ENCODE data around the gene B9D2.
"Not testable (repeated sequence)": the region's sequence is repeated elsewhere in the genome, so short reads cannot be mapped to it uniquely, and the experiment has no call there.

The B9D2 gene, protein sequence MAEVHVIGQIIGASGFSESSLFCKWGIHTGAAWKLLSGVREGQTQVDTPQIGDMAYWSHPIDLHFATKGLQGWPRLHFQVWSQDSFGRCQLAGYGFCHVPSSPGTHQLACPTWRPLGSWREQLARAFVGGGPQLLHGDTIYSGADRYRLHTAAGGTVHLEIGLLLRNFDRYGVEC

DNA sequence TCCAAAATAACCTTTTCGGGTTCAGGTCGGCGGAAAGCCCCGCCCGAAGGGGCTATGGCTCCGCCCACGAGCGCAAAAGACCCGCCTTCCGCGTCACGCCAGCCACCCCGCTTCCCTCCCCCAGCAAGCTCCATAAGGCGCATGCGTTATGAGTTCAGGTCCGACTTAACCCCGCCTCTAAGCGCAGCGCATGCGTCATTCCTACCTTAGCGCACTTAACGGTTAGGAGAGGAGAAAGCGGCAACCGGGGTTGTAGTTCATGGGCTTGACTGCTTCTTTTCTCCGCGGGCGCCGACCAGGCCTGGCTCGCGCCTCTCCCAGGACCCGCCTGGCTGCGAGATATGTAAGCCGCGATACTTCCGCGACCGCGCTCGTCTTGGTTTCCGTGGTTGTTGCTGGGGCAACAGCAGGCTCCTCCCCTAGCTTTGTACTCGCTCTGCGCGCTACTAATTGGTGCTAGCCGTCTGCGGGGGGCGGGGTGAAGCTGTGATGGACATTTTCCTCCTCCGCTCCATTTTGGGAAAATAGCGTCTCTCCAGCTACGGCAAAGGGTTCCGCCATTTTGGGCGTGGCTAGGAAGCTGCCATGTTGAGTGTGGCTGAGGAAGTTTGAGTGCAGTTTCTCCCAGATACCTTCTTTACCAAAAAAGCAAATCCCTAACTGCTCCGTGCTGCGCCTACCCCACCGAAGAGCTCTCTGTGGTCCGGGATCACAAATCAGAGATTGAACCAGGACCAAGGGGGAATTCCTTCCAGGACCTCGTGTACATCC lies at the start of gene B9D2:
B9D2 (minus strand) TSS at position 397 of the 771 bp plus-strand sequence. CDS start 630 bp downstream, outside the sequence.
- DNase-seq (ENCODE audit: low read depth in 2 of 2), result peak; percentile 93 to 97

DNA sequence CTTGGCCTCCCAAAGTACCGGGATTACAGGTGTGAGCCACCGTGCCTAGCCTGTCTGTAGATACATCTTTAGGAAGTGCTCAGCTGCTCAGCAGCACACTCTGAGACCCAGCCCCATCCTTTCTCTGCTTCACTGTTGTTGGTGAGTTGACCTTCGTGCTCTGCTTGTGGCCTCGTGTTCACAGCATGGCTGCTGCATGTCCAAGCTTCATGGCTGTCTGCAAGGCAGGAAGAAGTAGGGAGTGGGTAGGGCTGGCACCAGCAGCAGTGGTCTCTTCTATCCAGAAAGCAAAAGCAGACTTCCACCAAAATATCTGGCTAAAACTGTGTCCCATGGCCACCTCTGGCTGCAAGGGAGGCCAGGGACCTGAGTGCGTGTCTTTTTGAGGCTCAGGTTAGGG lies 49.0 kb upstream of the B9D2 start:
- DNase-seq (ENCODE audit: low read depth in 2 of 2), result no peak

DNA sequence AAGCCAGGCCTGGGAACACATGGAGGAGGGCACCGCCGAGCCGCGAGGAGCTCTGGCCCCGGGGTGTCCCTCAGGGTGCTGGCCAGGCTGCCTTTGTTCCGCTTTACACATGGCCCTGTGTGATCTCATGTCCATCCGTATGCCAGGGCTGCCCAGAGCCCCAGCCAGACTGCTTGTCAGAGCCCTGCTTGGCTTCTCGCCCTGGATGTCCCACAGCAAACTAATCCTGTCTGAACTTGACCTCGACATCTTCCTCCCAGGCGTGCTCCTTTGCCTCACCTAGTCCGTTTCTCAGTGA lies 48.0 kb upstream of the B9D2 start:
- DNase-seq (ENCODE audit: low read depth in 2 of 2), result no peak

DNA sequence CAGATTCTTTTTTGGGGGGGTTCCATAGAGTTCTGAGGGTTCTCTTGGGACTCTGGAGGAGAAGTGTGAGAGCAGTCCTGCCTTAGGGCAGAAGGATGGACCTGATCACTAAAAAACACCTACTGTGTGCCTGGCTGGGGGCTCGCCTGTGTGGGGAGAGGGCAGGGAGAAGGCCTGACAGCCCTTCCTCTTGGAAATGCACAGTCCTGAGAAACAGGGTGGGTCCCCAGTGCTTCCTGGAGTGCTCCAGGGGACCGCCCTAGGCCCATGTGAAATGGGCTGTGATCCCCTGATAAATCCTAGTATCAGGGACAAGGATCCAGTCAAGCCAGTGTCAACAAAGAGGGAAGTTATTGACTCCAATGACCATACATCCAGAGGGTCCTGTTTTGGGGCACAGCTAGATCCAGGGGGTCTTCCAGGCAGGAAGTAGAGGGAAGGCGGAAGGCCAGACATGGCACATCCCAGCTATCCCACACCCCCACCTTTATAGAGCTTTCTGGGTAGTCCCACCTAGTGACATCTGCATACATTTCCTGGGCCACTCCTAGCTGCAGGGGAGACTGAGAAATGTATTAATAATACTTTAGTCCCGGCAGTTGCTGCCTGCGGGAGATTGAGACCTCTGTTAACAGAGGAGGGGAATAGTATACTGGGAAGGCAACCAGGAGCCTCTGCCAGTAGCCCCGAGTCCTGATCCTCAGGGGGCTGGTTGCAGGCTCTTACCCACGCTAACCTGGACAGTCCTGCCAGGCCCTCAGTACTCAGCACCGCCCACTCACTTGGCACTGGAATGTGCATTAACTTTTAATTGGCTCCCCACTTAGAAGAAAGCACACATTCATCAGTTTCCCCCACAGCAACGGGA lies 47.4 kb upstream of the B9D2 start:
- DNase-seq (ENCODE audit: low read depth in 2 of 2), result no peak

DNA sequence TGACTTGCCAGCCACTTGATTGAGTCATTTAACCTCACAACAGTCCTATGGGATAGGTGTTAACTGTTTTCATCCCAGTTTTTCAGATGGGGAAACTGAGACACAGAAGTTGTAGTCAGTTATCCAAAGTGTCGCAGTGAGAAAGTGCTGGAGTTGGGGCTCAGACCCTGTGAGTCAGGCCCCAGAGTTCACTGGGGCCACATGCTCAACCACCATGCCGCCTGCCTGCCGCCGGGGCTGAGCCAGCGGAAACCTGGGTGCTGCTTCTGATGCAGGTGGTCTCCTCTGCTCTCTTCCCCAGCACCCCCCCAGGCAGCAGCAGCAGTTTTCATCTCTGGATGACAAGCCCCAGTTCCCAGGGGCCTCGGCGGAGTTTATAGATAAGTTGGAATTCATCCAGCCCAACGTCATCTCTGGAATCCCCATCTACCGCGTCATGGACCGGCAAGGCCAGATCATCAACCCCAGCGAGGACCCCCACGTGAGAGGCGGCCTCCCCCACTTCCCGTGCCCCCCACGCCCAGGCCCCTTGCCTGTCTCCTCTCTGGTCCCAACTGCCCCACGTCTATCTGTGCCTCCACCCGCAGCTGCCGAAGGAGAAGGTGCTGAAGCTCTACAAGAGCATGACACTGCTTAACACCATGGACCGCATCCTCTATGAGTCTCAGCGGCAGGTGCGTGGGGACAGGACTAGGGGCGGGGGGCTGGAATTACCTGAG lies 46.5 kb upstream of the B9D2 start:
- DNase-seq (ENCODE audit: low read depth in 2 of 2), result no peak

DNA sequence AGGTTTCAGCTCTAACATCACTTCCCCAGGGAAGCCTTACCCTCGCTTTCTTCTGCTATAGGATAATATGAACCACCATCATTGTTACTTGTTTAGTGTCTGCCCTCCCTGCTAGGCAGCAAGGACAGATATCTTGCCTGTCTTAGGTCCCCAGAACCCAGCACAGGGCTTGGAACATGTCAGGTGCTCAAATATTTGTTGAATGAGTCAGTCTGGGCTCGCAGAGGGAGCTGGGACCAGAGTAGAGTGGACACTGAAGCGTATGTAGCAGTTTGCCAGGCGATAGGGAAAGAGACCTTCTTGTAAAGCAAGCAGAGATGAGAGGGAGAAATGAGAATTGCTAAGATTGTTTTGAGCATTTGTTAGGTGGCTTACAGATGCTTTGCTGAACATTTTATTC lies 45.3 kb upstream of the B9D2 start:
- no peak for DNase-seq (ENCODE audit: low read depth in 2 of 2)

DNA sequence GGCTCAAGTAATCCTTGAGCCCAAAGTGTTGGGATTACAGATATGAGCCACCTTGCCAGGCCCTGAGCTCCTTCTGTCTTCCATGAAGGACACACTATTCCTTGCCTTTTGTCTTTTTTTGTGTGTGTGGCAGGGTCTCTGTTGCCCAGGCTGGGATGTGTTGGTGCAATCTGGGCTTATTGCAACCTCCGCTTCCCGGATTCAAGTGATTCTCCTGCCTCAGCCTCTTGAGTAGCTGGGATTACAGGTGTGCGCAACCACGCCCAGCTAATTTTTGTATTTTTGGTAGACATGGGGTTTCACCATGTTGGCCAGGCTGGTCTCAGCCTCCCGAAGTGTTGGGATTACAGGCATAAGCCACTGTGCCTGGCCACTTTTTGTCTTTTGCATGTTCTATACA lies 44.9 kb upstream of the B9D2 start:
- DNase-seq (ENCODE audit: low read depth in 2 of 2), result not testable (repeated sequence)

DNA sequence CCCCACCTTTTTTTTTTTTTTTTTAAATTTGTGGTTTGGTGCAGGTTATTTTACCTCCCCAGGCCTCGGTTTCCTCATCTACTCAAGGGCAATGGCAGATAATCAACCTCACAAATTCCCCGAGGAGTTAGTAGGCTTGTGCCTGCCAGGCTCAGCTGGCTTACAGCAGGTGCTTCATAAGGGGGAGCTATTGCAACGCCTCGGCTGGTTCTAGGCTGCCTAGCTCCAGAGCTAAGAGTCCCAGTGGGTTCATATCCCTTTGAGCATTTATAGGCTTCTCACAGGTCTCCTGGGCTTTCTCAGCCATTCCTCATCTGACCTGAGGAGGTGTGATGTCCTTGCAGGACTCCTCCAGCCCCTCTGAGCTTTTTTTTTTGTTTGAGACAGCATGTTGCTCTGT lies 44.3 kb upstream of the B9D2 start:
- no peak for DNase-seq (ENCODE audit: low read depth in 2 of 2)

DNA sequence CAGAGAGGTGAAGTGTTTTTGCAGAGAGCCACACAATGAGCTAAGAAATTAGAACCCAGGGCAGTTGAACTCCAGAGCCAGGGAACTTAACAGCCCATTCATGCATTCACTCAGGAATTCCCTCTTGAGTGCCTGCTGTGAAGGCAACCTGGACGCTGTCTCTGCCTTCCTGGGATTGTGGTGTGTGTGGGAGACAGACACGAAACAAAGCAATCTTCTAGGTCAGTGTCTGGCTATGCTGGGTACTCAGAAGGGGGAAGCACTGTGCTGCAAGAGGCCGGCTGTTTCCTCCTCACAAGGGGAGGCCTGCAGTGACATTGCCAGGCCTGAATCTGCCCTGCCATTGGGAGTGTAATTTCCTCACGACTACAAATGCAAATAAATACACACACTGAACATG lies 43.3 kb upstream of the B9D2 start:
- DNase-seq (ENCODE audit: low read depth in 2 of 2), result no peak

DNA sequence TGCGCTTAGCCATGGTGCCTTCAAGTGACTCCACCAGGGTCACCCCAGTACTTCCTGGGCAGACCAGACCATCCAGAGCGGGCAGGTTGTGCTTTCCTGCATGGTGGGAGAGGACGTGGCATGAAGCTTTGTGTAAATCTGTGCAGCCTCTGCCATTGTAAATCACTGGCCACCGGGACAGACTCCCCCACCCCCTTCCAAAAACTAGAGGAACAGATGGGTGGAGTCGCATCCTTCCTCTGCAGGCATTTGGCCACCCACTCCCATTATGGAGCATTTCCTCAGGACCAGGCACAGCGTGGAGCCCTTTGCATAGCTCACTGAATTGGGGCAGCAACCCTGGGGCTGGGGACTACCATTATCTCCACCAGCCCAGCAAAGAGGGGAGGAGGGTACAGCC lies 41.8 kb upstream of the B9D2 start:
- no peak for DNase-seq (ENCODE audit: low read depth in 2 of 2)

DNA sequence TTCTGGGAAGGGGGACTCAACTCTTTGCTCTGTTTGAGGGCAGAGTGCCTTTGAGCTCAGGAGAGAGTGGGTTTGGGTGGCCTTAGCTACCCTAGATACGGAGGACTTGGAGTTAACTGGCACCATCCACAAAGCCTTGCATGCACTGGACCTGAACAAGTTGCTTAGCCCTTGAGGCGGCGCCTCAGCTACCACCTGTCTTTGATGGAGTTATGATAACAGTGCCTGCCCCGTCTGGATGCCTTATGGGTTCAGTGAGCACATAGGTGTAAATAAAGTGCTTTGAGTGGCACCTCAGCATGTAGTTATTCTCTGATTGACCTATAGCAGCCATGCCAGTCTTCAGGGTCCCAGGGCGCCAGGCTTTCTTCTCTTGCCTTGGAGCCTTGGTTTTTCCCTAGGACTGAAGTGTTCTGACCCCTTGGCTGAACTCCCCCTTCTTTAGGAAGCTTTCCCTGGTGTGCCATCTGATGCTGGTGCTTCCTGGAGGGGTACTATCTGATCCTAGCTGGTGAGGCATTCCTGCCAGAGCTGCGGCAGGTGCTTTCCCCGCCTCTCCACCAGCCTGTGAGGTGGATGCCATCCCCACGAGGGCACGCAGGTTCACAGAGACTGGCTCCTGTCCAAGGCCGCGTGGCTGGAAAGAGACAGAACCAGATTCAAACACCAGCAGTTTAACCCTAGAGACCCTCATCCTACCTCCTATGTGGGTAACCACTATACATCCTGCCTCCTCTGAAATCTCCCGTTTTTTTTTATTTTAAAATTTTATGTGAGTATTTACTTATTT lies 39.4 kb upstream of the B9D2 start:
- no peak for DNase-seq (ENCODE audit: low read depth in 2 of 2)

DNA sequence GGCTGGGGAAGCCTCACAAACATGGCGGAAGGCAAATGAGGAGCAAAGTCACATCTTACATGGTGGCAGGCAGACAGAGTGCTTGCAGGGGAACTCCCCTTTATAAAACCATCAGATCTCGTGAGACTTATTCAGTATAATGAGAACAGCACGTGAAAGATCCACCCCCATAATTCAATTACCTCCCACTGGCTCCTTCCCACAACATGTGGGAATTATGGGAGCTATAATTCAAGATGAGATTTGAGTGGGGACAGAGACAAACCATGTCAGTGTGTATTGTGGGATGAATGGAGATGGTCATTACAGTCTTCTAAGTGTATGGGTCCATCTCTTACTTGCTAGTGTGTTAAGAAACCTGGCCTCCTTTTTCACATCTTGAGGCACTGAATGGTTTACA lies 38.1 kb upstream of the B9D2 start:
- no peak for DNase-seq (ENCODE audit: low read depth in 2 of 2)

DNA sequence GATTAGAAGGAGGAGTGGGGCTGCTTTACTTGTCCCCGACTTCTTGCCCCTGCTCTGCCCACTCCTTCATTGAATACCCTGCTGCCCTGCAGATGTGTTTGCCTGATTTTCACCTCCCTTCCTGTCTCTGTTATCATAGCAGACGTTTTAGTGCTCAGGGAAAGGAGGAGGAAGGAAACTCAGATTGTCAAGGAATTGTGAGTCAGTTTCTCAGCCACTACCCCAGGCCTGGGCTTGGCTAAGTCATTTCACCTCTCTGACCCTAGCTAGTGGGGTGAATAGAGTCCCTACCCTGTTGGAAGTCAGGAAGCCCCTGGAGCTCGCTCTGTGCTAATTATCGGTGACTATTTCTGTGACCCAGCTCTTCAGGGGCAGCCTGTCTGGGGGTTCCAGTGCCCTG lies 37.5 kb upstream of the B9D2 start:
- DNase-seq (ENCODE audit: low read depth in 2 of 2), result no peak

DNA sequence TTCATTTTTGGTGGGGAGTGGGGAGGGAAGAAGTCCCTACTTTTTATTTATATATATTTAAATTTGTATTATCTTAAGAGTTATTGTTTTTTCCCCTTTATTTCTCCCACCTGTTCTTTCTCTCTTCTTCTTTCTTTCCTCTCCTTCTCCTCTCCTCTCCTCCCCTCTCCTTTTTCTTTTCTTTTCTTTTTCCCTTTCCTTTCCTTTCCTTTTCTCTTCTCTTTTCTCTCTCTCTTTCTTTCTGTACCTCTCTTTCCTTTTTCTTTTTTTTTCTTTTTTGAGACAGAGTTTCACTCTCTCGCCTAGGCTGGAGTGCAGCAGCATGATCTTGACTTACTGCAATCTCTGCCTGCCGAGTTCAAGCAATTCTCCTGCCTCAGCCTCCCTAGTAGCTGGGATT lies 35.6 kb upstream of the B9D2 start:
- DNase-seq (ENCODE audit: low read depth in 2 of 2), result no peak

DNA sequence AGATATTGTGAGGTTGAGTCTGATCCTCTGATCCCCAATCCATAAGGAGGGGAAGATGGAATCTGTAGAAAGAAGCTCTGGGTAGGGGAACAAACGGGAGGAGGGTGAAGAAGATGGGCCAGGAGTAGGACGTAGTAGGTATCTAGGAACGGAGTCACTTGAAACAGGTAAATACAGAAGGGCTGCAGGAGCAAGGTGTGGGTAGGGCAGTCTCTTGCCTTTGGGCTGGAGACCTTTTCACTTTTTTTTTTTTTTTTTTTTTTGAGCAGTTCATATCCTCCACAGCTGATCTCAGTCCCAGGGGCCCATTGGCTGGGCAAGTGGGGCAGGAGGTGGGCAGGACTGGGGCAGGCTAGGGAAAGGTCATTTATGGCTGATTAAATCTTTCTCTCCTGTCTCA lies 35.1 kb upstream of the B9D2 start:
- no peak for DNase-seq (ENCODE audit: low read depth in 2 of 2)

DNA sequence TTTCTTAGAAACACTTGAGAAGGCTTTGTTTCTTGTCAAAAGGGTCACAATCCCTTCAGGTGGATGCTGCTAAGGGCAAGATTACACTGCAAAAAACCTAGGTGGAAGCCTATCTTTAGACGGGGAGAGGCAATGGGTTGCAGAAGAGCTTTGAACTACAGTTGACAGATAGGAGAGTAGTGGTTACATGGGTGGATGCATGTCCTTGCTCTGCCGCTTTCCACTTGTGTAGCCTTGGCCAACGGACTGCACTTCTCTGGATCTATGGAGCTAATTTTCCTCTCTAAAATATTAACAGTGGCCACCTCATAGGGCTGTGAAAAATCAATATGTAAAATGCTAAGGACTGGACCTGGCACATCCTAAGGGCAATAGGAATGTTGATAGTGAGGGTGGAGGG lies 34.6 kb upstream of the B9D2 start:
- DNase-seq (ENCODE audit: low read depth in 2 of 2), result no peak

DNA sequence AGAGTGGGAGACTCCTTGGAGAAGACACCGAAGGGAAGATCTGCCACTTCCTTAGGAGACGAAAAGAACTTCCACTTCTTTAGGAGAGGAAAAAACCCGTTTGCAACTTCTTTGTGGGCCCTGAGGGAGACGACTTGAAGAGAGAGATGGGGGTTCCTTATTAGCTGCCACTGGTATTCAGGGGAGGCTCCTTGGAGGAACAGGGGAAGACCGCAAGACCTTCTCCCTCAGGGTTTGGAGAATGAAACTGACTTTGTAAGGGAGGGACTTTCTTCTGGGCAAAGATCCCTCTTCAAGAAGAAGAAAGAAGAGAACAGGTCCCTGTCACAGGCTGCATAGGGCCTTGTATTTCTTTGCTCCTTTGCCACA lies 34.1 kb upstream of the B9D2 start:
- DNase-seq (ENCODE audit: low read depth in 2 of 2), result no peak

DNA sequence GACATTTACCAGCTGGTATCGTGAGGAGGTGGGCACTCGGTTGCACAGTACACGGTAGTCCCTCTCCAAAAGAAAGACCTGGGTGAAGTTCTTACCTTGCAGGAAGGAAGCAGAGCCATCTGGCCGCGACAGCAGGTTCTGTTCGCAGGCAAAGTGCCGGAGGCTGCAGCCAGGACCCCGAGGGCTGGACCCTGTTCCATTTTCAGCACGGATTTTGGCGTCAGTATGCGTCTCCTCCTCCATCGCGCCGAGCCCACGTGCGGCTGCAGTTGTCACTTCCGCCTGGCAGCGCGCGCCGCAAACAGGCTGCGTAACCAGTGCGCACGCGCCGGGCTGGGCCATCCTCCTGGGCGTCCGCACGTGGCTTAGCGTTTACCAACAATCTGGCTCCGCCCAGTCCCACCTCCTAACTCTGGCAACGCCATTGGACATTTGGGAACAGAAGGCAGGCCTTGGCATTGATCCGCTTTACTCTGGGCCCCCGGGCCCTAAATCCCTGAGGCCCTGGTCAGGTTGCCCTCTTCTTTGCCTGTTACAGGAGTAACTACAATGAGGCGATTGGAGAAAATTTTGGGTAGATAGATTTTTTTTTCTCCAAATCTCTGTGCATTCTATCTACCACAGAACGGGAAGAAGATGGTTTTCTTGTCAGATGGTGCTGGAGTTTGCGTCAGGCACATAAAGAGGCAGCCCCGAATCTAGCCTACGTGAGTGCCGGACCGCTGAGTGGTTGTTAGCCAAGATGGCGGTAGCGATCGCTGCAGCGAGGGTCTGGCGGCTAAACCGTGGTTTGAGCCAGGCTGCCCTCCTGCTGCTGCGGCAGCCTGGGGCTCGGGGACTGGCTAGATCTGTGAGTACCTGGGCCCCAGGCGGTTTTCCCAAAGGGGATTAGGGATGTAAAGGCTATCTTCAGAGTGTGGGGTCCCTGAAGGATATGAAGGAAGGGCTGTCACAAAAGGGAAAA lies 33.4 kb upstream of the B9D2 start, which contains the start of the genes BCKDHA and EXOSC5:
BCKDHA (plus strand) TSS at position 733 of the 964 bp plus-strand sequence; CDS start at position 743, 10 bp downstream.
EXOSC5 (minus strand) TSS at position 274 of the 964 bp plus-strand sequence; CDS start at position 243, 31 bp downstream.
- peak; percentile 95 to 98 for DNase-seq (ENCODE audit: low read depth in 2 of 2)

DNA sequence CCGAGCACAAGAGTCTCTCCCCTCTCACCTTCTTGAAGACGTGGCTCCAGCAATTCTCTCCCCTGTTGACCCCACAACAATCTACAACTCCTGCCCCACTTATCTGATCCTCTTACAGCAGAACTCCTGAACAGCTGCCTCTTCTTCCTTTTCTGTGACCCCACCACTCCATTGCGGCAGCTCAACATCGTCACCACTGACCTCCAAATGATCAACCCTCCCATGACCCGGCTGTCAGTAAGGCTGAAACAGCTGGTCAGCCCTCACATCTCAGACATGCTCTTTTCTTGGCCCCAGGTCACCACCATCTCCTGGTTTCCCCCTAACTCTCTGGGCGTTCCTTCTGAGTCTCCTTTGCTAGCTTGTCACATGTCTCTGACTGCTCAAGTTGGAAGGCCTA lies 31.4 kb upstream of the B9D2 start:
- no peak for DNase-seq (ENCODE audit: low read depth in 2 of 2)

DNA sequence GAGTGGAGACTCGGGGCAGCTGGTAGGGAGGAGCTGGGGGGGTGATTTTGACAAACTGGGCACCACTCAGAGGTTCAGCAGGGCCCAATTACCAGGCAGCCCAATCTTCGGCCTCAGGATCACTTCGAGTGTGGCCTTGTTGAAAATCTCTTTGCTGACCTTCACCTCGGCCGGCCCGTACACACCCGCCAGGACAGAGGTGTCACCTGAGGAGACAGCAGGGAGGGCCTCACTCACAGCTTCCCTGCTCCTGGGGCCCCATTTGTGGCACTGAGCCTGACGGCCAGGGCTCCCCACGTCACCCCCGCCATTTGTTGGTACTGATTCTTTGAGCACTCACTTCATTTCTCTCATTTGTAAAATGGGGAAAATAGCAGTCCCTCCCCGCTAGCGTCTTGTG lies 28.8 kb upstream of the B9D2 start:
- no peak for DNase-seq (ENCODE audit: low read depth in 2 of 2)
